Gastrocnemius medialis (tissue), 4 donors: ENCODE measurements around the gene BMP10.

ENCODE experiments used
- CTCF ChIP-seq, 5 experiments: fragments of 450-650 bp in 3 of 5; fragments of 200-600 bp in 2 of 5; sonication (generic) in 2 of 5; IDR thresholded peaks in 4 of 5; conservative IDR thresholded peaks in 1 of 5; 1 replicate in 4 of 5; 2 replicates in 1 of 5; pipeline ENCODE4 v1.5.1; 2016 to 2019; ENCODE audit warnings: antibody characterized with exemption in 5 of 5, mild to moderate bottlenecking in 3 of 5, moderate library complexity in 3 of 5
- POLR2A ChIP-seq, 2 donors: fragments of 450-650 bp; IDR thresholded peaks; one replicate each; pipeline ENCODE4 v1.6.1; 2017; ENCODE audit warnings: antibody characterized with exemption in 2 of 2, mild to moderate bottlenecking in 2 of 2, moderate library complexity in 2 of 2

GRCh38 chr2:68909793-68910674 is 38.8 kb upstream of the BMP10 start:
- TF ChIP-seq POLR2A (IDR thresholded peaks at IDR 0.05): no peak
- TF ChIP-seq CTCF (IDR thresholded peaks at IDR 0.05 in 4 of 5, conservative IDR thresholded peaks at IDR 0.05 in 1 of 5): peak; percentile 43 to 73 (median 59)
